AG10803 (cell line): Measurements from ENCODE around the gene MYH10.
"Not testable (repeated sequence)": the region's sequence is repeated elsewhere in the genome, so short reads cannot be mapped to it uniquely, and the experiment has no call there.

Experiments
- DNase-seq: peaks from one replicate; pipeline ENCODE4 v3.0.0; 2010; ENCODE audit warnings: low read depth
- H3K4me3 ChIP-seq: 2 replicates; pipeline ENCODE4 v1.5.1; 2011; ENCODE audit warnings: mild to moderate bottlenecking, low read length, control low read depth
- CTCF ChIP-seq: conservative IDR thresholded peaks from 2 replicates; pipeline ENCODE4 v1.5.1; 2011; ENCODE audit warnings: mild to moderate bottlenecking, low read length, control low read depth, inconsistent platforms

MYH10 gene

GRCh38 chr17:8662076-8662831 lies 31.7 kb upstream of the MYH10 start:
- DNase-seq = no peak
- no peak for TF ChIP-seq CTCF
- H3K4me3 ChIP-seq = no peak overlapping the region

- H3K4me3 ChIP-seq, DNase-seq: not testable (repeated sequence)
These were observed 30.2 kb upstream of the MYH10 start for GRCh38 chr17:8660709-8661108.

GRCh38 chr17:8659758-8660410 lies 29.4 kb upstream of the MYH10 start:
- no peak overlapping the region for H3K4me3 ChIP-seq
- no peak for TF ChIP-seq CTCF
- DNase-seq = no peak

GRCh38 chr17:8658810-8659209 lies 28.3 kb upstream of the MYH10 start:
- TF ChIP-seq CTCF = no peak
- DNase-seq = no peak
- no peak overlapping the region for H3K4me3 ChIP-seq

GRCh38 chr17:8656693-8657092 lies 26.2 kb upstream of the MYH10 start:
- DNase-seq = no peak
- no peak overlapping the region for H3K4me3 ChIP-seq
- TF ChIP-seq CTCF = no peak

- TF ChIP-seq CTCF = no peak
These were observed 24.3 kb upstream of the MYH10 start for GRCh38 chr17:8654822-8655221.

GRCh38 chr17:8651013-8651412 lies 20.5 kb upstream of the MYH10 start:
- no peak for DNase-seq
- no peak overlapping the region for H3K4me3 ChIP-seq
- TF ChIP-seq CTCF = no peak

More at GRCh38 chr17:8654822-8655221, 24.3 kb upstream of the MYH10 start:
- no peak for DNase-seq
- no peak overlapping the region for H3K4me3 ChIP-seq
